ENCODE measurements around the gene TMEM170A.
"Not testable (repeated sequence)": the region's sequence is repeated elsewhere in the genome, so short reads cannot be mapped to it uniquely, and the experiment has no call there.

TMEM170A gene

DNA sequence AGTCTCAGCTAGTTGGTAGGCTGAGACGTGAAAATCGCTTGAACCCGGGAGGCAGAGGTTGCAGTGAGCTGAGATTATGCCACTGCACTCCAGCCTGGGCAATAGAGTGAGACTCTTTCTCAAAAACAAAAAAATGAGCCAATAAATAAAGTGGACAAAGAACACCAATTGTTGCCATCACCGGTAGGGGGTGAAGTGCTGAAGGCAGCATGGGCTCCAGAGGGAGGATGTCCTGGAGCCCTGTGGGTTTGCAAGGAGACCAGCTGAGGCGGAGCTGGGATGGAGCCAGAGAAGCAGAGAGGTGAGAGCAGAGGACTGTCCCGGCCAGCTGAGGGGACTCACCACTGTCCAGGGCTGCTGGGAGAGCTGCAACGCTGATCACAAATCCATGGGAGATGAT is 17.0 kb upstream of the TMEM170A start:
- DNase-seq (ENCODE audit: low spot score) = no peak

DNA sequence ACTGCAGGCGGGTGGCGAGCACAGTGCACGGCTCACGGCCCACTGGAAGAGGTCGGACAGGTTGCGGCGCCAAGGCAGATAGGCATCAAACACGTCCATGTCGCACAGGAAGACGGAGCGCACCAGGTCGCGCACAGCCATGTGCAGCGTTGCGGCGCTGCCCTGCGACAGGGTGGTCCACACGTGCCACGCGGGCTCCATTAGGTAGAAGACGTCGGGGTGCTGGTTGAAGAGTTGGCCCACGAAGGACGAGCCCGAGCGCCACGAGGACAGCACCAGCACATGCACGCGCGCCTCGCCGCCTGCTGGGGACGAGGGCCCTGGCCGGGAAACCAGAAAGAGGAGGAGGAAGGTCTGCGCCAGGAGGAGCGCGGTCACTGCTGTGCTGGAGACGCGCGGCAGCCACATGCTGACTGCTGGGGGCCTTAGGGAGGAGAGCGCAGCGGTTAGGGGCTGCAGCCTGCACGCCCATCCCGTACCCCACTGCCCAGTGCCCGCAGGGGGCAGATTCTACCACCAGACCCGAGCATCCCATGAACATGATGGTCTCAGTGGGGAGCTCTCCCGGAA is 15.0 kb upstream of the TMEM170A start:
- no peak for DNase-seq (ENCODE audit: low spot score)

DNA sequence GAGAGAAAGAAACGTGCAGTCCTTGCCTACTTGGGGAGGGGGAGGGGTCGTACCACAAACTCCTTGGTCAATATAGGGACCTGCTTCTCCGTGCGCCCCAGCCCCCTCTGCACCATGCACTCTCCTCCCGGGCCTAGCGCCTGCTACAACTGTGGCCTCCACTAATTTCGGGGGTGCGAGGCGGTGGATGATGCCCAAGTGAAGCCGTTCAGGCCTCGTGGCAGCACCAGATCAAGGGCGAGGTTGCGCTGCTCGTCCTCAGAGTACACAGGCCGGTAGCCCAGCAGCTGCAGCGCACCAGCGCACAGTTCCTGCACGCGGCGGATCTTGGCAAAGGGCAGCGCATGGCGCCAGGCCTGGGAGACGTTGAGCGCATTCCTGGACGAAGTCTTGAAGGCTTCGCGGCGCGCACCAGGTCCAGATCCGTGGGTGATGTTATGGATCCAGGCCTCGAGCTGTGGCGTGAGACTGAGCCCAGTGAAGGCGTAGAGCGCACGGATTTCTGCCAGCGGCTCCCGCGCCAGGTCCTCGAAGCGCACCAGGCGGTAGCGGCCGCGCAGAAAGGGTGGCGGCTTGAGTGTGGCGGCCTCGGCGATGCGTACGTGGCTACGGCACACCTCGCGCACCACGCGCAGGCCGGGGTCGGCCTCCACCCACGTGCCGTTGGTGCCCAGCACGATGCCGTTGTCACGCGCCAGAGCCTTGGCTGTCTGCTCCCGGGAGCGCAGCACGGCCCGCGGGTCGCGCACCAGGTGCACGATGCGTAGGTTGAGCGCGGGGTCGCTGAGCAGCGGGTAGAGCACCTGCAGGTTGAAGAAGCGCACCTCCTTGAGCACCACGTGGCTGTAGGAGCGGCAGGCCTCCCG is 14.2 kb upstream of the TMEM170A start:
- no peak for DNase-seq (ENCODE audit: low spot score)

DNA sequence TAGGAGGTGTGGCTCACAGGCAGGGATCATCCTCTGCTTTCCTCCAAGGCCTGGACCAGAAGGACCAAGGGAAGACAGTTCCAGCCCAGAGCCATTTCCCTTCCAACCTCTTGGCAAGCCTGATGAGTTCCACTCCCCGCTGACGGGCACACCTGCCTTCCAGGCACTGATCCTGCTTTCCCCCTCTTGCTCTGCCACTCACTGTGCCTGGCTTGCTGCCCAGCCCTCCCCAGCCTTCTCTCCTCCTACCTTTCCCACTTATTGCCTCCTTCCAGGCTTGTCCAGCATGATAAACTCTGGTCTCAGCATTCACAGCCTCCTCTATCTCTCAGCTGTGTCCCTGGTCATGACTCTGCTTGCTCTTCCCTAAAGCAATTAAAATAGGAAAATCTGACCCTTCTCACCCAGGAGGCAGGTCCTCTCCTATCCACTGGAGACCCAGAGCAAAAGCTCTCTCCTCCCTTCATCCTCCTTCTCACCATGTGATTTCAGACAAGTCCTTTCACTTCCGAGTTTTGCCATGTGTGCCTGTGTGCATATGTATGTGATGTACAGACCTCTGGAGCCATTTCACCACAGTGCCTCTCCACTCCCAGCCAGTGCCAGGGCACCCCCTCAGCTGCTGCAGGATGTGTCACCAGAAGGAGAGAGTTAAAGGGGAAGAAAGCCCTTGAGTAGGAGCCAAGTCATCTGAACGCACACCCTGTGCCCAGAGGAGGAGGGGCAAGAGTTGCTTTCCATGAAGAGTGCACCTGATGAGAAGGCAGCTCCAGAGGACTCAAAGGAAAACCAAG is 13.4 kb upstream of the TMEM170A start:
- DNase-seq (ENCODE audit: low spot score) = no peak

DNA sequence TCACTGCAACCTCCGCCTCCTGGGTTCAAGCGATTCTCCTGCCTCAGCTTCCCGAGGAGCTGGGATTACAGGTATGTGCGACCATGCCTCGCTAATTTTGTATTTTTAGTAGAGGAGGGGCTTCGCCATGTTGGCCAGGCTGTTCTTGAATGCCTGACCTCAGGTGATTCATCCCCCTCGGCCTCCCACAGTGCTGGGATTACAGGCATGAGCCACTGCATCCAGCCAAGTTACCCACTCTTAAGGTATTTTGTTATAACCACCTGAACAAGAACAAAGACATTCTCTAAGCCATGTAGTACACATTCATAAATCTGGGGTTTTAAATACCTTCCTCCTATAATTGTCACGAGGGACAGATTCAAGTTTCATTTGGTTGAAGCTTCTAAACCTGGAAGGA is 12.3 kb upstream of the TMEM170A start:
- no peak for DNase-seq (ENCODE audit: low spot score)

DNA sequence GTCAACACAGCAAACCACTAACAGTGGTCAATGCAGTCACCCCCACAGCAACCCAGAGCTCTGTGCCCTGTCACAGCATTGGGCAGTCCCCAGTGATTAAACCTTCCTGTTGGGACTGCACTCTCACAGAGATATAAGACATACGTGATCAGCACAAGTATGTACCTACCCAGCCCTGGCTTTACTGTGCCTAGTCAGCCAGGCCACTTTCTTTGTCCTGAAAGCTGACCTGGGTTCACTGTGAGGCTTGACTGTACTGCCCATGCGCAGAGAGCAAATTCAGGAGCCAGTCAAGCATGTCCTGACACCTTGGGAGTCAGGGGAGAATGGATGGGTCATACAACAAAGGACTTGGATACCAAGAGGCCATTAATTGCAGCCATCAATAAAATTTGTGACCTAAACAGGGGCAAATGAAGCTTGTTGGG is 10.9 kb upstream of the TMEM170A start:
- DNase-seq (ENCODE audit: low spot score) = no peak

DNA sequence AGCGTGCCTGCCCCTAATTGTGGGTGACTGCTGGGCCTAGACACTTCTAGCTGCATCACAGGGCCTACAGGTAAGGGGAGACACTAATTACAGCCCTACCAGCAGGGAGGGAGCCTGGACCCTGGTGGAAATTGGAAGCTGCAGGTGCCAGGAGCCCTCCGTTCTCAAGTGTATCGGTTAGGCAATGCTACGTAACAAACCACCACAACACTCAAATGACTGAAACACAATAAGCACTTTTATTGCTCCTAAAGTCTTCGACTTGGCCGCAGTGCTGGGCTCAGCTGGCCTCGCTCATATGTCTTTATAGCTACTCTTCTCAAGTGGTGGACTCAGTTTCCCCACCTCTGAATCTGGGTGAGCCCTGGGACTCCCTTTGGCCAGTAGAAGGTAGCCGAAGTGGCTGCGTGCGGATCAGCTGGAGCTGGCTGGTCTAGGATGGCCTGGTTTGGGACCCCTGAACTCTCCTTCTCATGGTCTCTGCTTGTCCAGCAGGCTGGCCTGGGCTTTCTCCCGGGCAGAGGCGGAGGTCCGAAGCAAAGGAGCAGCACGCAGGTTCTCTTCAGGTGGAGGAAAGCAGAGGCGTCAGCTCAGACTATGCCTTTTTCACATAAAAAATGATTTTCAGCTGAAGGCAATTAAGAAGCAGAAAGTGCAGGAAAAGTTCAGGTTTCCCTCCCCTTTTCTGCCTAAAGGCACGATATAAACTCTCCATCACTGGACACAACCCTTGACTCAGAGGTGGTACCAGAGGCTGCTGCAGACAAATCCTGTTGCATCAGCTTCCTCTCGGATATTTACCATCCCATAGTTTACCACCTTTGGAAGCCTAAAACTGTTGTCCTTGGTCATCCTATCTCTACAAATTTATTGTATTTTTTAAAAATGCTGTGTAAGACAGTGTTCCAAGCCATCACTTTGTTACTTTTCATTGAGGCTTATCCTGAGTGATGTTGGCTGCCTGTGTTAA is 8.7 kb upstream of the TMEM170A start:
- DNase-seq (ENCODE audit: low spot score) = no peak

DNA sequence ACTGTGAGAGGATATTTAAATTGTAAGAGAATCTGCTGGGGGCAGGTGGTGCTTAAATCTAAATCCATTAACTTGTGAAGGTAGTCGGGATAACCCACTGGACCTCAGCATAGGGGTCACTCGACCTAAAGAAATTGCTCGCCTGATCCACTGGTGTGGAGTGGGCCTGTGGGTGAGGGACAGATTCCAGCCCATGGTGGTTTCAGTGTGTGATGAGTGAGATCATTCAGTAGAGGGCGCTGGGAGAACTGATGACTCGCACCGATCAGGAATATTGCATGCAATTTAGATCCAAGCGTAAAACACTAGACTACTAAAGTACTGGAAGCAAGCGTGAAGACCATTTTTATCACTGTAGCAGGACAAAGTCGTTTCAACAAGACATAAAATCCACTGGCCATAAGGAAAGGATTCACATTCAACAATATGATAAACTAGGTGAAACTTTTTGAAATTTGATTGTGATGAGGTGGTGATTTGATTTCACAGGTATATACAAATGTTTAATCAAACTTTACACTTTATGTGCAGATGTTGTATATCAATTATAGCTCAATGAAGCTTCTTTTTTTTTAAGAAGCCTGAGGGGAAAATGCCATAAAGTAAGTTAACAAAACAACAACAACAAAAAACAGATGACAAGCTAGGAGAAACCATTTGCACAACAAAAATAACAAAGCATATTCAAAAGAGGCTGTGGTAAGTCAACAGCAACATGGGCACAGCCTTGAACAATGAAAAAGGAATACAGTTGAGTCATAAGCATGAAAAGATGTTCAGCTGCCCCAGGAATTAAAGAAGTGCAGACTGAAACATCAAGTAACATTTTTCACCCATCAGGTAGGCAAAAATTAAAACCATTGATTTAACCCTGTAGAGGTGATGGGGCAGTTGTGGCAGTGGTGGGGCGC is 7.5 kb upstream of the TMEM170A start:
- peak; percentile 87 for DNase-seq (ENCODE audit: low spot score)

DNA sequence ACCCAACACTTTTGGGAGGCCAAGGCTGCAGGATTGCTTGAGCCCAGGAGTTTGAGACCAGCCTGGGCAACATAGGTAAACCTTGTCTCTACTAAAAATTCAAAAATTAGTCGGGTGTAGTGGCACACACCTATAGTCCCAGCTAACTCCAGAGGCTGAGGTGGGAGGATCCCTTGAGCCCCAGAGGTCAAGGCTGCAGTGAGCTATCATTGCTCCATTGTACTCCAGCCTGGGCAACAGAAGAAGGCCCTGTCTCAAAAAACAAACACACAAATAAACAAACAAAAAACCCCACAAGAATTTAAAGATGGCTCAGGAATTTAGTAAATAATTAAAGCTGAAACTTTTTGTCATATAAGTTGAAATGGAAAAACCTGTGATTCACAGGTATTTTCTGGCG is 2.3 kb upstream of the TMEM170A start:
- no peak for DNase-seq (ENCODE audit: low spot score)

DNA sequence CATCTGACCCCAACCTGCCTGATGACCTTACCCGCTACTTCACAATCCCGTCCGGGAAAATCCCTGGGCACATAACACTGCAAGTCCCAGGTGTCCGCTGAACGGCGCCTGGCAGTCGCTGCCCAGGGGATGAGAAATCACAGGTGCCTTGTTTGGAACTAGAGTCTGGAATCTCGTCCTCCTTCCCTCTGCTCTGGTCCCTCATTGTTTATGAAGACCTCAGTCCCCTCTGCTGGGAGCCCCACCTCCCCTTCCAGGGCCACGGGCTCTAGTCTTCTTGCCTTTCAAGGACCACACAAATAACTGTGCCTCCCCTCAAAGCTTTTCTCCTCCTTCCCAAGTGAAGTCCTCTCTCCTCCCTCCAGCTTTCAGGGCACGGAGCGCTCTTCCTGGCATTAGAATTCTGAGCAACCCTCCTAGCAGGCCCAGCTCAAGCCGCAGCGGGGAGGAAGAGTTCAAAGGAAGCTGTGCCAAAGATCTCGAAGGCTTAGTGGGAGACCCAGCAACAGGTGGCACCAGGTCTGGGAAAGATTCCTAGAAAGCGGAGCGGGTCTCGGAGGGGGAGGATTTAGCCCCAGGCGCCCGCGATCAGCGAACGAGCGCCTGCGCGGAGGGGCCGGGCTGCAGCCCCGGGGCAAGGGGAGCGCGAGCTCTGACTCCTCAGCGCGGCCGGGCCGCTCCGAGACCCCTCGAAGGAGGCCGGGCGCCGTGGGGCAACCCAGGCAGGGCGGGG is 934 bp downstream of the TMEM170A start:
- not testable (repeated sequence) for DNase-seq (ENCODE audit: low spot score)

DNA sequence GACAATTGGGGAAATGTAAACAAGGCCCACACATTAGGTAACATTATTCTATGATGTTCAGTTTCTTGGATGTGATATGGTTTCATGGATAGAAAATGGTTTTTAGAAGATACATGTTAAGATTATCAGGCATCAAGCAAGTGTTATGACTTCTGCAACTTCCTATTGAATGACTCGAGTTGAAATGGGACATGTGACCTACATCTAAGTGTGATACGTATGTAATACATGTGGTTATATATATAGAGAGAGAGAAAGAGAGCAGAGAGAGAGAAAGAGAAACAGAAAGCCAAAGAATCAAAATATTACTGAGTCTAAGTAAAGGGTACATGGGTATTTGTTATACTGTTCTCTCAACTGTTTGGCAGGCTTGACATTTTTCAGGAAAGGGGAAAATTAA is 1.7 kb downstream of the TMEM170A start:
- DNase-seq (ENCODE audit: low spot score) = no peak

DNA sequence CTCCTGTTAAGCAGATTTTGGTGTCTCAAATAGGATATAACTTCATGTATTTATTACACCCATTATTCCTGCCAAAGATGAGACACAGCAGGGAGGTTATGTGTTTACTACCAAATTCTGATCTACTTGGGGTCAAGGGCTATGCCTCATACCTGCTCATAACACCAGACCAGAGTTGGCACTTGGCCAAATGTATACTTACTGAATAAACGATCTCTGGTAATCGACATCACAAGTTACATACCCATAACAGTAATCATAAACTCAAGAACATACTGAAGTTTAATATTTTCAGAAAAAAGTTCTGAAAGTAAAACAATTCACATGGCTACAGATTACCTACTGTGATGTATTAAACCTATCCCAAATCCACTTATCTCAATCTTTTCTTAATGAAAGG is 2.9 kb downstream of the TMEM170A start:
- no peak for DNase-seq (ENCODE audit: low spot score)

DNA sequence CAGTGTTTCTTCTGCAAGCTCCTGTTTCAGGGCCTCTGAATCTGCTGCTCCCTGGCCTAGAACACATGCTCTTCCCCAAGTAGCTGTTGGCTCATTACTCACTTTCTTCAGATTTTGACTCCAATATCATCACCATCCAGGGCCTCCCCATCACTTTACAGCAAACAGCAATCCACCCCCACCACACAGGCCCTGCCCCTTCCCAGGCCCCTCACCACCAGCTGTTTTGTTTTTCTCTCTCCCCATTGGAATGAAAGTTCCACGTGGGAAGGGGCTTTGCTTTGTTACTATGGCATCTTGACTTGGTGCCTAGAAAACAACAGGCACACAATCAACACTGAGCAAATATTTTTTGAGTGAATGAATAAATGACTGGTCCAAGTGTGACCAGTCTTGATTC is 4.0 kb downstream of the TMEM170A start:
- no peak for DNase-seq (ENCODE audit: low spot score)

DNA sequence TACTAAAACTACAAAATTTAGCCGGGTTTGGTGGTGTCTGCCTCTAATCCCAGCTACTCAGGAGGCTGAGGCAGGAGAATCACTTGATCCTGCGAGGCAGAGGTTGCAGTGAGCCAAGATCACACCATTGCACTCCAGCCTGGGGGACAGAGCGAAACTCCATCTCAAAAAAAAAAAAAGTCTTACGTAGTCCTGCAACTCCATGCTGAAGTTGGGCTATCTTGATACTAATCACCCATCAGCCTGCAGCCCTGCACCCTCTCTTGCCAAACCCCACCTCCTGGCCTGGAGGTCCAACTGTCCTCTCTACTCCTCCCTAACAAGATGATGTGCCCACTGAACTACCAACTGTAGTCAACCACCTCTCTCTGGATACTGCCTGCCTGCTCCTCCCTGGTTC is 4.8 kb downstream of the TMEM170A start:
- DNase-seq (ENCODE audit: low spot score) = no peak

DNA sequence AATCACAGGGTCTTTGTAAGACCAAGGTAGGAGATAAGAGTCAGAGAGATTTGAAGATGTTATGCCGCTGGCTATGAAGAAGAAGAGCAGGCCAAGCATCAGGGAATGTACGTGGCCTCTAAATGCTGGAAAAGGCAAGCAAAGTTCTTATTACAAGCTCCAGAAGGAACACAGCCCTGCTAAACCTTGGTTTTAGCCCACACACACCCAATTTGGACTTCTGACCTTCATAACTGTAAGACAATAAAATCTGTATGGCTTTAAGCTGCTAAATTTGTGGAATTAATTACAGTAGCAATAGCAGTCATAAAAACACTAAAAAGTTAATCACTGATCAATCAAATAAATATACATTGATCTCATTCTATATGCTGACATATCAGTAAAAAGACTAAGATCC is 6.0 kb downstream of the TMEM170A start:
- no peak for DNase-seq (ENCODE audit: low spot score)

DNA sequence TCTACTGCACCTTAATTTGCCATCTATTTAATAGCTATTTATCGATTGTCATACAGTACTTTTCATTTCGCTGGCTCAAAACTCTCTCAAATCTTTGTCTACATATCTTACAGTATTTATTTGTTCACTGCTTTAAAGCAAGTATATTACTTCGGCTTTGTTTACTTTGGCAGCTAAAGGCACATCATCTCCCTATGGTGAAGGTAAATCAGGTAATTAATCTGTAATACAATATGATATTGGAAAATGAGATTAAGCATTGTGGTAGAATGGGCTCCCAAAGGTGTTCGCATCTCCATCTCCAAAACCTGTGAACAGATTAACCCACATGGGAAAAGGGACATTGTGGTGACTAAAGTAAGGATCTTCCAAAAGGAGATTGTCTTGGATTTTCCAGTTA is 6.5 kb downstream of the TMEM170A start:
- no peak for DNase-seq (ENCODE audit: low spot score)

DNA sequence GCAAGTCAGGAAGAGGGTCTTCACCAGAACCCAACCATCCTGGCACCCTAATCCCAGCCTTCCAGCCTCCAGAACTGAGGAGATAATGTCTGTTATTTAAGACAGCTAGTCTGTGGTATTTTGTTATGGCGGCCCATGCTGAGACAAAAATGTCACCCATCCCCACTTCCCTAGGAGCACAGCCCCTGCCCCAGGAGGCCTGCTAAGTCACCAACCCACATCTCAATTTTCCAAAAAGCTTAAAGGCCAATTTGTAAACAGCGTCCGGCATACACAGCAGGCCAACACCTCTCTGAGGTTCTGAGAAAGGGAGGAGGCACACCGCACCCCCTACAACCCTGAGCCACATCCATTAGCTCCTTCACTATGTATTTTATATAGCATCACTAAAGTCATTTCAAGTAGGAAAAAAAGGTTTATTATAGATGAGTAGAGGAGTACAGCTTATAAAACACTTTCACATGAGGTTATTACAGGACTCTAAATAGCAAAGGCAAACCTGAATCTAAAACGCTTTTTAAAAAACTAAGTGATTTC is 6.9 kb downstream of the TMEM170A start:
- DNase-seq (ENCODE audit: low spot score) = no peak

DNA sequence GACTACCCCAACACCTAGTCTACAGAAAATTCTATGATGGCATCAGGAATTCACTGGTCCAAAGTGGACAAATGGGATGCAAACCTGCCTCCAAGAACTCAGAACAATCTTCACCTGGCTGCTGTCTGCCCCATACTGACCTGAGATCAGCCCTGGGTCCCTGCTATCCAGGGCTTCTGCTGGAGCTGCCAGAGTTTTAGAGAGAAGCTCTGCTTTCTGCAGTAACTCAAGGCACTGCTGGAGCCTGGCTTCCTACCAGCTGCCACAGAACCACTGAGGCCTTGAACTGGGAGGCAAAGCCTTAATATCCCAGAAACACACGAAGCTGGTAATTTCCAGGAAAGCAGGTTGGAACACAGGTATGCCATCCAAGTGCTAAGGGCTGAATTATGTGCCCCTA is 7.5 kb downstream of the TMEM170A start:
- DNase-seq (ENCODE audit: low spot score) = no peak

DNA sequence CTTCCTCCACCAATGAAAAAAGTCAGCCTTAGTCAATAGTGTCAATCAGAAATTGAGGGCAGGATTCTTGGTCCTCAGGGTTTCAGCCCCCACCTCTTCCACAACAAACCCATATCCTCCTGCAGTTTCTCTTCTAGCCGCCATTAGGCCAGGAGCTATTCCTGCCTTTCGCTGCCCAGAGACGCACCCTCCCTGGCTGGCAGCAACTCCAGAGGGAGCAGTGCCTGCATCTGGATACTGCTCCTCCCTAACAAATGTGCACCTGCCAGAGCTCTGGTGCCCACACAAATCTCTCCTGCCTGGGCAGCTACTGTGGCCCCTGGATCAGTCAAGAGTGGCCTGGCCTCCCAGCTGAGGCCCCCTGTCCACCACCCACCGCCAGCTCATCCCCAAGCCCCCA is 8.0 kb downstream of the TMEM170A start:
- DNase-seq (ENCODE audit: low spot score) = not testable (repeated sequence)

DNA sequence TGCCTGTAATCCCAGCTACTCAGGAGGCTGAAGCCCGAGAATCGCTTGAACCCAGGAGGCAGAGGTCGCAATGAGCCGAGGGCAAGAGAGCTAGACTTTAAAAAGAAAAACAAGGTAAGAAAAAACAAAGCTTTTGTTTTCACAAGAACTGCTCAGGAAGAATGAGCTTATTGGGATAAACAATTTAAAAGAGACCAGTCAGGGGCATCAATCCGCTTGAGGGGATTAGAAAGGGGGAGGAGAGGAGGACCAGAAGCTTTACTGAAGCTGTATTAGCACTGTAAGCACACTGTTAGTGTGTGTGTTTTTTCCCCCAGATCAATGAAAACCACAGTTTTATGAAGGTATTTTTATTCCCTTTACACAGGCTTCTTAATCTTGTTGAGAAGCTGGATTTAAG is 8.8 kb downstream of the TMEM170A start:
- no peak for DNase-seq (ENCODE audit: low spot score)
